Measurements from ENCODE around the gene MTM1.

GRCh38 chrX:150655788-150656187 lies 87.4 kb downstream of the MTM1 start:
- TF ChIP-seq, protein P1, sequence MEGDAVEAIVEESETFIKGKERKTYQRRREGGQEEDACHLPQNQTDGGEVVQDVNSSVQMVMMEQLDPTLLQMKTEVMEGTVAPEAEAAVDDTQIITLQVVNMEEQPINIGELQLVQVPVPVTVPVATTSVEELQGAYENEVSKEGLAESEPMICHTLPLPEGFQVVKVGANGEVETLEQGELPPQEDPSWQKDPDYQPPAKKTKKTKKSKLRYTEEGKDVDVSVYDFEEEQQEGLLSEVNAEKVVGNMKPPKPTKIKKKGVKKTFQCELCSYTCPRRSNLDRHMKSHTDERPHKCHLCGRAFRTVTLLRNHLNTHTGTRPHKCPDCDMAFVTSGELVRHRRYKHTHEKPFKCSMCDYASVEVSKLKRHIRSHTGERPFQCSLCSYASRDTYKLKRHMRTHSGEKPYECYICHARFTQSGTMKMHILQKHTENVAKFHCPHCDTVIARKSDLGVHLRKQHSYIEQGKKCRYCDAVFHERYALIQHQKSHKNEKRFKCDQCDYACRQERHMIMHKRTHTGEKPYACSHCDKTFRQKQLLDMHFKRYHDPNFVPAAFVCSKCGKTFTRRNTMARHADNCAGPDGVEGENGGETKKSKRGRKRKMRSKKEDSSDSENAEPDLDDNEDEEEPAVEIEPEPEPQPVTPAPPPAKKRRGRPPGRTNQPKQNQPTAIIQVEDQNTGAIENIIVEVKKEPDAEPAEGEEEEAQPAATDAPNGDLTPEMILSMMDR (conservative IDR thresholded peaks at IDR 0.05): no peak
- TF ChIP-seq EZH2 (IDR thresholded peaks at IDR 0.05; ENCODE audit: low read depth): no peak

Measured in PC-9 (cell line).